DOHH2 (cell line): ENCODE measurements around the gene BICRA.

ENCODE experiments used
- CTCF ChIP-seq: fragments of 200-600 bp; sonication (generic); IDR thresholded peaks from one replicate; pipeline ENCODE4 v1.5.1; 2014; ENCODE audit warnings: antibody characterized with exemption, mild to moderate bottlenecking, low read depth, low read length; ENCODE audit not compliant: poor library complexity, severe bottlenecking
- EZH2phosphoT487 ChIP-seq: fragments of 200-600 bp; sonication (generic); IDR thresholded peaks from 2 replicates; pipeline ENCODE4 v1.6.1; 2017; ENCODE audit warnings: borderline replicate concordance, mild to moderate bottlenecking, antibody characterized with exemption, low read length, moderate library complexity, mixed read lengths

DNA sequence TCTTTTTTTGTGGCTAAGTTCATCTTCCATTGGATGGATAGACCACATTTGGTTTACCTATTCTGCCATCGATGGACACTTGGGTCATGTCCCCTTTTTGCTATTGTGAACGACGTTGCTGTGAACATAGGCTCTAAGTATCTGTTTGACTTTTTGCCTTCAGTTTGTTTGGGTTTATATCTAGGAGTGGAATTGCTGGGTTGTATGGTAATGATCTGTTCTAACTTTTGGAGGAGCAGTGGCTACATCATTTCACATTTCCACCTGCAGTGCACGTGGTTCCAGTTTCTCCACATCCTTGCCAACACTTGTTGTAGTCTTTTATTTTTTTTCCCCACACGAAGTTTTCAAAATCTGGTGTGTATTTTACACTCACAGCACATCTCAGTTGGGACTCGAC lies 21.7 kb downstream of the BICRA start:
- TF ChIP-seq CTCF, result no peak
- TF ChIP-seq EZH2phosphoT487, result no peak
